Esophagus muscularis mucosa (tissue), 4 donors: ENCODE results near the gene TPK1. TPM values are rescaled to one million over a fixed set of nuclear protein-coding genes. Genes with fewer than 3 reads are reported as not detected.

Experiments used
- DNase-seq: peaks from one replicate; pipeline ENCODE4 v3.0.0-alpha.2; 2017; ENCODE audit errors: extremely low spot score
- H3K27ac ChIP-seq, 4 donors: fragments of 200-600 bp; sonication (generic); replicated peaks in 1 of 4; 1 replicate in 3 of 4; 2 replicates in 1 of 4; pipeline ENCODE4 v1.5.1; 2016 to 2019; ENCODE audit warnings: mild to moderate bottlenecking in 1 of 4
- H3K27me3 ChIP-seq, 4 donors: fragments of 200-600 bp; sonication (generic); one replicate each; pipeline versions ENCODE4 v1.5.1 to v1.6.0; 2016 to 2019
- H3K36me3 ChIP-seq, 4 donors: fragments of 200-600 bp; sonication (generic); one replicate each; pipeline ENCODE4 v1.5.1; 2016 to 2019
- H3K4me1 ChIP-seq, 4 donors: fragments of 200-600 bp; sonication (generic); one replicate each; pipeline ENCODE4 v1.5.1; 2016 to 2019
- H3K4me3 ChIP-seq, 4 donors: fragments of 200-600 bp; sonication (generic); 1 replicate in 2 of 4; 2 replicates in 2 of 4; pipeline ENCODE4 v1.5.1; 2016 to 2019; ENCODE audit warnings: mild to moderate bottlenecking in 4 of 4, moderate library complexity in 1 of 4
- H3K9me3 ChIP-seq, 4 donors: fragments of 200-600 bp; sonication (generic); 1 replicate in 3 of 4; 2 replicates in 1 of 4; pipeline ENCODE4 v1.5.1; 2016 to 2019
- CTCF ChIP-seq, 3 experiments: fragments of 200-600 bp in 2 of 3; fragments of 450-650 bp in 1 of 3; sonication (generic) in 2 of 3; IDR thresholded peaks; one replicate each; pipeline ENCODE4 v1.5.1; 2017 to 2019; ENCODE audit warnings: antibody characterized with exemption in 3 of 3, mild to moderate bottlenecking in 2 of 3, moderate library complexity in 1 of 3
- EP300 ChIP-seq: sonication (generic); formaldehyde crosslinking; IDR thresholded peaks from one replicate; pipeline ENCODE4 v1.6.1; 2017; ENCODE audit warnings: antibody characterized with exemption
- POLR2A ChIP-seq: fragments of 450-650 bp; IDR thresholded peaks from one replicate; pipeline ENCODE4 v1.6.1; 2017; ENCODE audit warnings: antibody characterized with exemption, moderate library complexity, mild to moderate bottlenecking, low read depth
- POLR2AphosphoS5 ChIP-seq, 2 donors: sonication (generic); formaldehyde crosslinking; IDR thresholded peaks; one replicate each; pipeline ENCODE4 v1.6.1; 2017; ENCODE audit warnings: antibody characterized with exemption in 2 of 2
- whole genome bisulfite sequencing: methylation state at CpG from one replicate; pipeline ENCODE4 v1.1.5; 2018; 5-methylcytosine and 5-hydroxymethylcytosine counted together
- intact Hi-C: fragments of 100-400 bp; cut with DNase I; formaldehyde crosslinking; loops from one replicate; pipeline ENCODE4 v1.15.1; 2023
- total RNA-seq, 4 donors: library from RNA; depleted of rRNA; stranded (reverse); fragments of >200 nt; gene quantifications; one replicate each; pipeline versions ENCODE4 v1.1.0 to v1.2.1, GENCODE V29; 2016

TPK1 gene
- total RNA-seq, 4 donors from 2014 or later, result 2.7 to 4.3 (median 3.4) TPM

- H3K4me1 ChIP-seq, result no peaks in the 10 kb centered on the region
- intact Hi-C loops, result no loop called here
- no peaks in the 10 kb centered on the region for H3K36me3 ChIP-seq
- no peaks in the 10 kb centered on the region for H3K9me3 ChIP-seq
- H3K27ac ChIP-seq, result no peak overlapping the region
- WGBS, result 78% methylated on average over 6 of the region's 6 CpGs
- TF ChIP-seq EP300 (no peak), POLR2A (no peak), CTCF (IDR thresholded peaks at IDR 0.05) (no peak), POLR2AphosphoS5 (IDR thresholded peaks at IDR 0.05) (no peak)
- DNase-seq, result no peak
- no peak overlapping the region for H3K4me3 ChIP-seq
- H3K27me3 ChIP-seq, result no peaks in the 10 kb centered on the region
These were observed 206.8 kb downstream of the TPK1 start for GRCh38 chr7:144629011-144629410.

- Histone ChIP-seq H3K36me3 (no peaks in the 10 kb centered on the region), H3K27me3 (no peaks in the 10 kb centered on the region), H3K4me1 (no peaks in the 10 kb centered on the region), H3K27ac (no peak overlapping the region), H3K9me3 (no peaks in the 10 kb centered on the region), H3K4me3 (no peak overlapping the region)
- no peak for DNase-seq
- intact Hi-C loops, result no loop called here
- WGBS, result 66% methylated on average over 2 of the region's 2 CpGs
- TF ChIP-seq POLR2A, result no peak
- no peak for TF ChIP-seq EP300
- no peak for TF ChIP-seq CTCF (IDR thresholded peaks at IDR 0.05)
- TF ChIP-seq POLR2AphosphoS5 (IDR thresholded peaks at IDR 0.05), result no peak
These were observed 207.7 kb downstream of the TPK1 start for GRCh38 chr7:144628176-144628575.

GRCh38 chr7:144622745-144623144 lies 213.1 kb downstream of the TPK1 start:
- WGBS, result 70% methylated on average over 3 of the region's 3 CpGs
- no peak overlapping the region for H3K4me3 ChIP-seq
- no peak overlapping the region for H3K27ac ChIP-seq
- no peaks in the 10 kb centered on the region for H3K4me1 ChIP-seq
- no peak for TF ChIP-seq POLR2A
- TF ChIP-seq EP300, result no peak
- no peak for TF ChIP-seq CTCF (IDR thresholded peaks at IDR 0.05)
- TF ChIP-seq POLR2AphosphoS5 (IDR thresholded peaks at IDR 0.05), result no peak
- no peaks in the 10 kb centered on the region for H3K9me3 ChIP-seq
- no peak for DNase-seq
- intact Hi-C loops, result no loop called here
- no peaks in the 10 kb centered on the region for H3K36me3 ChIP-seq
- H3K27me3 ChIP-seq, result no peaks in the 10 kb centered on the region

GRCh38 chr7:144606261-144606660 lies 229.6 kb downstream of the TPK1 start:
- Histone ChIP-seq H3K36me3 (no peaks in the 10 kb centered on the region), H3K4me3 (no peak overlapping the region), H3K27me3 (no peaks in the 10 kb centered on the region), H3K9me3 (no peaks in the 10 kb centered on the region), H3K4me1 (no peaks in the 10 kb centered on the region), H3K27ac (no peak overlapping the region)
- DNase-seq, result no peak
- WGBS, result 80% methylated on average over 3 of the region's 3 CpGs
- TF ChIP-seq POLR2A (no peak), CTCF (IDR thresholded peaks at IDR 0.05) (no peak), EP300 (no peak), POLR2AphosphoS5 (IDR thresholded peaks at IDR 0.05) (no peak)
- intact Hi-C loops, result no loop called here

- no peak overlapping the region for H3K4me3 ChIP-seq
- peaks cover 0 to 30% (median 9%) of the 10 kb centered on the region in 4 donors for H3K9me3 ChIP-seq
- intact Hi-C loops, result no loop called here
- H3K36me3 ChIP-seq, result no peaks in the 10 kb centered on the region
- H3K4me1 ChIP-seq, result no peaks in the 10 kb centered on the region
- TF ChIP-seq EP300 (no peak), POLR2A (no peak), POLR2AphosphoS5 (IDR thresholded peaks at IDR 0.05) (no peak)
- no peak for DNase-seq
- H3K27me3 ChIP-seq, result no peaks in the 10 kb centered on the region
- 93% methylated on average over 4 of the region's 4 CpGs for WGBS
- H3K27ac ChIP-seq, result no peak overlapping the region
These were observed 238.9 kb downstream of the TPK1 start for GRCh38 chr7:144596953-144597352.
